Aorta (tissue), 5 donors: ENCODE measurements around the gene LRFN3. TPM values are rescaled to one million over a fixed set of nuclear protein-coding genes. Genes with fewer than 3 reads are reported as not detected.

Source experiments
- ATAC-seq: fragments of 200-7000 bp; cut with Tn5 transposase; one replicate; pipeline ENCODE4 v1.9.1; 2022; ENCODE audit warnings: moderate library complexity; ENCODE audit not compliant: low FRiP score
- DNase-seq, 2 donors: peaks; one replicate each; pipeline ENCODE4 v3.0.0-alpha.2; 2020
- H3K27ac ChIP-seq, 2 donors: one replicate each; pipeline ENCODE4 v1.5.1; 2013; ENCODE audit warnings: low read length in 2 of 2, mild to moderate bottlenecking in 2 of 2, moderate library complexity in 2 of 2, control low read depth in 1 of 2, inconsistent platforms in 1 of 2, low read depth in 1 of 2
- H3K27me3 ChIP-seq, 2 donors: one replicate each; pipeline ENCODE4 v1.6.1; 2013; ENCODE audit warnings: control low read depth in 1 of 2, low read length in 1 of 2, mild to moderate bottlenecking in 1 of 2, moderate library complexity in 1 of 2; ENCODE audit not compliant: insufficient read depth in 2 of 2, control insufficient read depth in 1 of 2
- H3K36me3 ChIP-seq, 2 donors: one replicate each; pipeline ENCODE4 v1.6.1; 2013; ENCODE audit warnings: control low read depth in 1 of 2, low read length in 1 of 2, mild to moderate bottlenecking in 1 of 2; ENCODE audit not compliant: insufficient read depth in 2 of 2, control insufficient read depth in 1 of 2
- H3K4me1 ChIP-seq, 2 donors: one replicate each; pipeline ENCODE4 v1.6.1; 2013; ENCODE audit warnings: low read length in 2 of 2, control low read depth in 1 of 2, mild to moderate bottlenecking in 1 of 2, moderate library complexity in 1 of 2; ENCODE audit not compliant: insufficient read depth in 2 of 2, control insufficient read depth in 1 of 2
- H3K4me3 ChIP-seq, 2 donors: one replicate each; pipeline ENCODE4 v1.5.1; 2013; ENCODE audit warnings: low read length in 2 of 2, control low read depth in 1 of 2, mild to moderate bottlenecking in 1 of 2
- H3K9me3 ChIP-seq: one replicate; pipeline ENCODE4 v1.6.1; 2013; ENCODE audit warnings: mild to moderate bottlenecking, low read length; ENCODE audit not compliant: control insufficient read depth
- WGBS, 2 donors: extraction: QIAGEN DNeasy Blood & Tissue Kit; methylation state at CpG; one replicate each; pipeline ENCODE4 v1.1.7; 2013; 5-methylcytosine and 5-hydroxymethylcytosine counted together
- intact Hi-C, 2 donors: fragments of 100-400 bp; cut with DNase I; formaldehyde crosslinking; loops; one replicate each; pipeline versions ENCODE4 v1.14.2 to v1.15.0; 2022
- polyA plus RNA-seq, 2 donors: library from polyadenylated mRNA; stranded (reverse); fragments of 200-250 nt; gene quantifications; one replicate each; pipeline ENCODE4 v1.2.3, GENCODE V29; 2013
- total RNA-seq, 2 donors: library from RNA; stranded (reverse); fragmentation: NEBNext Ultra II Directional; extraction: Animal tissue kit (Norgen Biotek cat#: 25700); gene quantifications; one replicate each; pipeline ENCODE4 v1.2.1, GENCODE V29; 2021
- donor health status: healthy with polysubstance abuse.
- donor health status: Bipolar disorder and iron deficiency.
- donor health status: DM: no; HTN: no; CAD: no.
- donor health status: DM: no; HTN: no; CAD: no.
- donor health status: DM: yes; HTN: yes; CAD: no.

Gene LRFN3
- total and polyA plus RNA-seq, 4 donors: 2.0 to 15.1 (median 10.3) TPM

DNA sequence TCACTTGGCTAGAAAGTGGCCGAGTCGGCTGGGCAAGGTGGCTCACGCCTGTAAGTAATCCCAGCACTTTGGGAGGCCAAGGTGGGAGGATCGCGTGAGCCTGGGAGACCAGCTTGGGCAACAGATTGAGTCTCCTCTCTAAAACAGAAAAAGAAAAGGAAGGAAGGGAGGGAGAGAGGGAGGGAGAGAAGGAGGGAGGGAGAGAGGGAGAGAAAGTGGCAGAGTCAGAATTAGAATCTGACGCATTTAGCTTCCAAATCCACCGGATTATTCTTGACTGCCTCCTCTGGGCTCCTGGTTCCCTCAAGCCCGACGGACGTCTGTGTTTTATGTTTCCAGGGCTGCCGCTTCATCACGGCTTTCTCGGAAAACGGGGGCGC, 22.5 kb downstream of the LRFN3 start:
- no peak overlapping the region for H3K27ac ChIP-seq
- H3K36me3 ChIP-seq: no peaks in the 10 kb centered on the region
- WGBS, 2 donors: 31 to 36% methylated on average over 15 of the region's 15 CpGs
- intact Hi-C loops: no loop called here
- no peaks in the 10 kb centered on the region for H3K4me1 ChIP-seq
- H3K9me3 ChIP-seq: no peaks in the 10 kb centered on the region
- no peak overlapping the region for H3K4me3 ChIP-seq
- DNase-seq (no peak), ATAC-seq (no peak)
- peaks cover 0 to 2% of the 10 kb centered on the region in 2 donors for H3K27me3 ChIP-seq

DNA sequence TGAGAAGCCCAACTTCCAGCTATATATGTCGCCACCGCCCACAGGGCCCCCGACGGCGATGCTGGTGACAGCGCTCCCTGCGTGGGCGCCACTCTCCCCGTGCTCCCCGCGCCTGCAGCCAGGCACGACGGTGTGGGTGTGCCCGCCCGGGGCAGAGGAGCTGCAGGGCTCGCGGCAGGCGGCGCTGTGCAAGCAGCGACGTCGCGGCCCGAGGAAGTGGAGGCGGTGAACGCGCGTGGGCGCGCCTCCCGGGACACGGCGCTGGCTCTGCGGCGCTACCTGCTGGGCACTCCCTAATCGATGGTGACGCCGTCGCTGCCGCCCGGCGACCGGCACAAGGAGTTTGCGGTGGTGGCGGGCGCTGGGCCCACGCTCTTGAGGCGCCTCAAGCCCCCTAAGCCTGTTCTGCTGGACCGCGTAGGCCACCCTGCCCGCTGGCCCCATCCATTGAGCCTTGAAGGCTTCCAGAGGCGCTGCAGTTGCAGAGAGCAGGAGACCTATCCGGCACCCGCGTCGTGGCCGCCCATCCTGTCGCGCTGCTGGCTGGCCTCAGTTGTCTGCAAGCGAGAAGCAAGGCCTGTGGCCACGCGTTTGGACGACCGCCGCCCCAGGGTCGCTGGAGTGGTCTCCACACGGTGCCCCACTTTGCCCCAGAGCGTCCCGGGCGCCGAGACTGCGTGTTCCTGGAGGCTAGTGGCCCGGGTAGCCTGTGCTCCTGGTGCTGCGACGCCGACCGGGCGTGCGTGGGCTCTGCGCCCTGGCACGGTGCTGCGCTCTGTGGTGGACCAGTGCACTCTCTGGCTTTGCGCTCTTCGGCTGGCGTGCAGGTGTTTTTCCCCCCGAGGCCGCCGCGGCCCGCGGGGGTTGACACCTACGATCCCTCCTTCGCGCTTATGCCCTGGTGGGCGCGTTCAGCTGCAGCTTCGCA, 23.1 kb downstream of the LRFN3 start:
- H3K27me3 ChIP-seq: peaks cover 0 to 2% of the 10 kb centered on the region in 2 donors
- no peaks in the 10 kb centered on the region for H3K36me3 ChIP-seq
- no peak overlapping the region for H3K27ac ChIP-seq
- no peak overlapping the region for H3K4me3 ChIP-seq
- intact Hi-C loops: no loop called here
- no peaks in the 10 kb centered on the region for H3K4me1 ChIP-seq
- ATAC-seq (peak; percentile 69), DNase-seq (peak; percentile 66 to 85)
- 10% methylated on average over 73 to 97 of the region's 97 CpGs for WGBS, 2 donors
- no peaks in the 10 kb centered on the region for H3K9me3 ChIP-seq

DNA sequence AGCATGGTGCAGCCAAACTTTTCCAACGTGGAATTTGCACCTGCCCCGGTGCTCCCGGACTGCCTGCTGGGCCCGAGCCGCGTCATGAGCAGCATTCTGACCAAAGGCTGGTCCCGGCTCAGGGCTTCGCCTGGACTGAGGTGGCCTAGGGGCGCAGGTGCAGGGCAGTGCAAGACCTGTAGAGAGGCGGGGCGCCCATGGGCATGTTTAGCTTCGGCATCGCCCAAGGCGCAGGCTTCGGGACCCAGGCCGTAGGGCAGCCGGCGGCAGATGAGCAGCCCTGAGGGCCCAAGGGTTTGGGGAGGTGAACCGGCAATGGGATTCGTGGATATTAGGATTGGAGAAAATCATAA, 23.8 kb downstream of the LRFN3 start:
- ATAC-seq: no peak
- 21 to 30% methylated on average over 20 of the region's 20 CpGs for WGBS, 2 donors
- Histone ChIP-seq H3K36me3 (no peaks in the 10 kb centered on the region), H3K27ac (no peak overlapping the region), H3K9me3 (no peaks in the 10 kb centered on the region), H3K27me3 (peaks cover 0 to 2% of the 10 kb centered on the region in 2 donors), H3K4me1 (no peaks in the 10 kb centered on the region), H3K4me3 (no peak overlapping the region)
- DNase-seq: no peak
- intact Hi-C loops: no loop called here

DNA sequence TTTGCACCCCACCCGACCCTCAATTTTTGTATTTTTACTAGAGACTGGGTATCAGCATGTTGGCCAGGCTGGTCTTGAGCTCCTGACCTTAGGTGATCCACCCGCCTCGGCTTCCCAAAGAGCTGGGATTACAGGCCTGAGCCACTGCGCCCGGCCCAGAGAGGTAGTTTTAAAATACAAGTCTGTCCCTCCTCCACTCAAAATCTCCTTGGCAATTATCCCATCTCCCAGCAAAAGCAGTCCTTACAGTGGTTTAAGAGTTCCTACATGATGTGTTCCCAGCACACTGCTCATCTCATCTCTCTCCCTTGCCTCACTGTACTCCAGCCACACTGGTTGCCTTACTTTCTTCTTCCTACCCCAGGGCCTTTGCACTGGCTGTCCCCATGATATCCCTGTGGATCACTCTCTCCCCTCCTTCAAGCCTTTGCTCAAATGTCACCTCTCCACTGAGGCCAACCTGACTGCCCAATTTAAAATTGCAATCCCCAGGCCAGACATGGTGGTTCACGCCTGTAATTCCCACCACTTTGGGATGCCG, 24.3 kb downstream of the LRFN3 start:
- Histone ChIP-seq H3K27ac (no peak overlapping the region), H3K4me3 (no peak overlapping the region), H3K9me3 (no peaks in the 10 kb centered on the region), H3K4me1 (no peaks in the 10 kb centered on the region), H3K36me3 (no peaks in the 10 kb centered on the region), H3K27me3 (peaks cover 0 to 2% of the 10 kb centered on the region in 2 donors)
- ATAC-seq (no peak), DNase-seq (no peak)
- intact Hi-C loops: no loop called here
- 78 to 81% methylated on average over 7 of the region's 7 CpGs for WGBS, 2 donors

DNA sequence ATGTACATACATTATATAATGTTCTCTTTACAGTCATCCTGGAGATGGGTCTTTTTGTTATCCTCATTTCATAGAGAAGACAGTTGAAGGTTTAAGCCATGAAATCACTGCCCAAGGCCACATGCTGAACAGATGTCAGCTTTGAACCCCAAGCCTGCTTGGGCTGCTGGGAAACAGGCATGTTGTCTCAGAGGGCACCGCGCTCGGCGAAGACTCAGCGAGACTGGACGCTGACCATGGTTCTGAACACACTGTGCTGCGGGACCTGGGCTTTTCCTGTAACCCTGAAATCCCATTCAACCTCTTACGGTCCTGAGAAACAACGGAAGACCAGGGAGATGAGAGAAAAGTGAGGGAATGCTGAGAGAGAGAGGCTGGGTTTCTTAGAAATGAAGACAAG, 27.3 kb downstream of the LRFN3 start:
- no peak for DNase-seq
- WGBS, 2 donors: 1 to 2% methylated on average over 9 of the region's 9 CpGs
- H3K4me3 ChIP-seq: no peak overlapping the region
- no peak for ATAC-seq
- H3K9me3 ChIP-seq: no peaks in the 10 kb centered on the region
- H3K4me1 ChIP-seq: no peaks in the 10 kb centered on the region
- H3K27ac ChIP-seq: no peak overlapping the region
- intact Hi-C loops: no loop called here
- no peaks in the 10 kb centered on the region for H3K36me3 ChIP-seq
- peaks cover 0 to 2% of the 10 kb centered on the region in 2 donors for H3K27me3 ChIP-seq

DNA sequence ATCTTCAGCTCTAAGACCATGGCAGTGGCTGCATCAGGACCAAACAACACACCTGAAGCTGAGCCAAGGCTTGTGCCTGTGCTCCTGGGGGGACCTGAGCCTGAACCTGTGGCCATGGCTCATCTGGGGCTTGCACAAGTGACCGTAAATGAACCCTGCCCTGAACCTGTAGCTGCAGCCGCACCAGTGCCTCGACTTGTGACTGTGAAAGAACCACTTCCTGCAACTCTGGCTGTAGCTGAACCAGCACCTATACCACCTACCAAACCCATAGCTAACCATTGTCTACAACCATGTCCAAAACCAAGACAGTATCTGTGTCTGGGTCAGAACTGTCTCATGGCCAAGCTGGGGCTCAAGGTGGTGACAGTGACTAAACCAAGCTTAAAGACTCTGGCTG, 30.6 kb downstream of the LRFN3 start:
- DNase-seq (no peak), ATAC-seq (no peak)
- no peak overlapping the region for H3K27ac ChIP-seq
- H3K9me3 ChIP-seq: no peaks in the 10 kb centered on the region
- H3K4me1 ChIP-seq: no peaks in the 10 kb centered on the region
- intact Hi-C loops: no loop called here
- H3K36me3 ChIP-seq: no peaks in the 10 kb centered on the region
- H3K4me3 ChIP-seq: no peak overlapping the region
- WGBS, 2 donors: 70 to 84% methylated on average over 3 of the region's 3 CpGs
- no peaks in the 10 kb centered on the region for H3K27me3 ChIP-seq

DNA sequence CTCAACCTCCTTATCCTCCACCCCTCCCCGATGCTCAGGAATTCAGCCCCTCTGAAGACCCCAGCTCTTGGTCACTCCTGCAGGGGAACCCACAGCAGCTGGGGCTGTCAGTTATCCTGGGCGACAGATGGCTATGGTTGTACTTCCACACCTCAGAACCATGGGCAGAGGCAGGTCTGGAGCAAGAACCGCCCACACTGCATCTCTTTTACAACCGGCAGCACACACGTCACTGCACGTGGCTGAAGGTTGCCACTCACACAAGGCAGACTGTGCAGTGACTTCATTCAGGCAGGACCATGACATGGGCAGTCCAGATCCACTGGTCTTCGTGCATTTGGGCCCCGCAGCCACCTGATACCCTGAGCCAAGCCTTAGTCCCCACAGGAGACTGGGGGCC, 37.3 kb downstream of the LRFN3 start:
- ATAC-seq (peak; percentile 26), DNase-seq (no peak)
- intact Hi-C loops: no loop called here
- Histone ChIP-seq H3K27me3 (no peaks in the 10 kb centered on the region), H3K9me3 (no peaks in the 10 kb centered on the region), H3K27ac (no peak overlapping the region), H3K4me3 (no peak overlapping the region), H3K36me3 (no peaks in the 10 kb centered on the region), H3K4me1 (no peaks in the 10 kb centered on the region)
- WGBS, 2 donors: 38 to 42% methylated on average over 8 of the region's 8 CpGs

DNA sequence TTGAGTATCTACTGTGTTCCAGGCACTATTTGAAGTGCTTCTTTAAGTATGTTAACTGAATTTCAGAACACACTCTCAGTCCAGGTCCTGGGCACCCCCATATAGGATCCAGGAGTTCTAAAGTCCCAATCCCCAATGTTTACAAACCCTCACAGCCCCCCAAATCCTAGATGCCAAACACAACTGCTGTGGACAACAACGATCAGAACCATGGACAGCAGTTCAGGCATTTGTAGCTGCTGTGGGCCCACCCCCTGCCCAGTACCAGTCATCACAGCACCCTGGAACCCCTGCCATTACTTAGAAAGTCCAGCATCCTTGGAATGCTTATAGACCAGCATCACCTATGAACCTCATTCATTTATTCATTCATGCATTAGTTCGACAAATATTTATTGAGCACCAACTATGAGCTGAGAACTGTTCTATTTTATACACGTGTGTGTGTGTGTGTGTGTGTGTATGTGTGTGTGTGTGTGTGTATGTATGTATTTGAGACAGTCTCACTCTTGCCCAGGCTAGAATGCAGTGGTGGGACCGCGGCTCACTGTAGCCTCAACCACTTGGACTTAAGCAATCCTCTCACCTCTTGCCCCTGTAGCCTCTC, 39.5 kb downstream of the LRFN3 start:
- intact Hi-C loops: no loop called here
- DNase-seq: no peak
- no peaks in the 10 kb centered on the region for H3K36me3 ChIP-seq
- no peak overlapping the region for H3K4me3 ChIP-seq
- no peaks in the 10 kb centered on the region for H3K27me3 ChIP-seq
- no peak overlapping the region for H3K27ac ChIP-seq
- no peaks in the 10 kb centered on the region for H3K4me1 ChIP-seq
- no peak for ATAC-seq
- H3K9me3 ChIP-seq: no peaks in the 10 kb centered on the region
- WGBS, 2 donors: 36 to 40% methylated on average over 5 of the region's 5 CpGs
